HepG2 (cell line): ENCODE data around the gene SLC22A23. TPM values are rescaled to one million over a fixed set of nuclear protein-coding genes. Genes with fewer than 3 reads are reported as not detected.

Experiments used
- ATAC-seq: fragments of 200-7000 bp; cut with Tn5 transposase; 3 replicates; pipeline ENCODE4 v1.9.1; 2020; ENCODE audit warnings: mild to moderate bottlenecking, moderate library complexity
- BruUV-seq: library from RNA; stranded (reverse); fragments of 400-500 nt; replicated peaks from 2 replicates; lab custom pipeline; 2021; lab: Mats Ljungman, UMichigan
- CTCF ChIA-PET: fragments of 300-600 bp; formaldehyde crosslinking; extraction: SDS; loops from one replicate; lab custom pipeline; 2021; ENCODE audit warnings: low total read pairs, inconsistent platforms, low intra/inter-chr PET ratio; lab: Yijun Ruan, JAX
- POLR2A ChIA-PET: fragments of 350-600 bp; sonication (Branson Sonifier 250); formaldehyde crosslinking; loops from one replicate; lab custom pipeline; 2020; ENCODE audit warnings: antibody characterized with exemption, inconsistent platforms; lab: Yijun Ruan, JAX
- DNase-seq: peaks from one replicate; pipeline ENCODE4 v3.0.0-alpha.2; 2015; ENCODE audit warnings: low spot score
- FAIRE-seq: peaks from 3 replicates; lab custom pipeline; 2011; peaks lifted over from hg19 to GRCh38; lab: Jason Lieb, UNC
- H2AFZ ChIP-seq: one replicate; pipeline ENCODE4 v1.6.1; 2011; ENCODE audit warnings: low read length, inconsistent platforms
- H3K27ac ChIP-seq: fragments of 300-600 bp; 3 replicates; pipeline ENCODE4 v1.8.0; 2011; ENCODE audit warnings: mixed run types, mild to moderate bottlenecking, mixed read lengths, low read length, inconsistent platforms; ENCODE audit not compliant: insufficient read depth; ENCODE audit errors: extremely low read length
- H3K27me3 ChIP-seq, 2 experiments: fragments of 200-600 bp in 1 of 2; 2 replicates in 1 of 2; 3 replicates in 1 of 2; pipeline versions ENCODE4 v1.6.0 to v1.8.0; 2011; ENCODE audit warnings: low read length in 2 of 2, mild to moderate bottlenecking in 2 of 2, moderate library complexity in 2 of 2, inconsistent platforms in 1 of 2; ENCODE audit not compliant: insufficient read depth in 2 of 2, control insufficient read depth in 1 of 2
- H3K36me3 ChIP-seq, 2 experiments: fragments of 200-600 bp in 1 of 2; replicated peaks in 1 of 2; 2 replicates in 1 of 2; 3 replicates in 1 of 2; pipeline versions ENCODE4 v1.5.1 to v1.8.0; 2011; ENCODE audit warnings: low read length in 2 of 2, inconsistent platforms in 1 of 2; ENCODE audit not compliant: insufficient read depth in 2 of 2, control insufficient read depth in 1 of 2
- H3K4me1 ChIP-seq: 2 replicates; pipeline ENCODE4 v1.5.1; 2012; ENCODE audit warnings: low read length, inconsistent platforms; ENCODE audit not compliant: insufficient read depth
- H3K4me2 ChIP-seq: 2 replicates; pipeline ENCODE4 v1.6.0; 2011; ENCODE audit warnings: low read depth, low read length, inconsistent platforms
- H3K4me3 ChIP-seq, 3 experiments: fragments of 200-600 bp in 1 of 3; sonication (generic), shearing (Covaris generic) in 1 of 3; replicated peaks in 1 of 3; 2 replicates each; pipeline ENCODE4 v1.5.1; 2011 to 2016; ENCODE audit warnings: low read length in 3 of 3, inconsistent platforms in 2 of 3, low read depth in 2 of 3, mild to moderate bottlenecking in 2 of 3, control low read depth in 1 of 3, mixed read lengths in 1 of 3; ENCODE audit not compliant: insufficient read depth in 1 of 3
- H3K79me2 ChIP-seq: one replicate; pipeline ENCODE4 v1.6.1; 2011; ENCODE audit warnings: low read length, inconsistent platforms; ENCODE audit not compliant: insufficient read depth
- H3K9ac ChIP-seq: 2 replicates; pipeline ENCODE4 v1.6.0; 2011; ENCODE audit warnings: mild to moderate bottlenecking, low read depth, low read length, inconsistent platforms; ENCODE audit not compliant: insufficient read depth
- H3K9me3 ChIP-seq: 2 replicates; pipeline ENCODE4 v1.5.1; 2012; ENCODE audit warnings: mild to moderate bottlenecking, low read length
- H4K20me1 ChIP-seq: 2 replicates; pipeline ENCODE4 v1.6.0; 2011; ENCODE audit warnings: inconsistent platforms, mild to moderate bottlenecking, low read length, moderate library complexity; ENCODE audit not compliant: insufficient read depth
- BRCA1 ChIP-seq: sonication (generic); formaldehyde crosslinking; IDR thresholded peaks from 2 replicates; pipeline ENCODE4 v1.4.0; 2020; ENCODE audit warnings: missing genetic modification reagents
- CC2D1A ChIP-seq: sonication (generic); formaldehyde crosslinking; IDR thresholded peaks from 2 replicates; pipeline ENCODE4 v1.8.1; 2023; ENCODE audit warnings: mild to moderate bottlenecking, missing genetic modification reagents
- EHMT2 ChIP-seq: fragments of 200-600 bp; sonication (generic); IDR thresholded peaks from 2 replicates; pipeline ENCODE4 v1.7.0; 2017; ENCODE audit warnings: antibody characterized with exemption, low read depth, low read length, borderline replicate concordance
- PAF1 ChIP-seq: IDR thresholded peaks from 2 replicates; pipeline ENCODE4 v1.6.1; 2016; ENCODE audit warnings: missing genetic modification reagents, missing compliant biosample characterization
- RBM22 ChIP-seq: fragments of 200-400 bp; formaldehyde crosslinking; optimal IDR thresholded peaks from 2 replicates; pipeline ENCODE3; 2017; ENCODE audit warnings: mild to moderate bottlenecking, low read length, moderate library complexity
- STAG1 ChIP-seq: sonication (generic); formaldehyde crosslinking; IDR thresholded peaks from 2 replicates; pipeline ENCODE4 v1.4.0; 2020; ENCODE audit warnings: missing genetic modification reagents
- ZFYVE20 ChIP-seq: sonication (generic); formaldehyde crosslinking; IDR thresholded peaks from 2 replicates; pipeline ENCODE4 v1.8.0; 2023; ENCODE audit warnings: low read depth, mild to moderate bottlenecking, moderate library complexity, missing genetic modification reagents, borderline replicate concordance
- ZMAT3 ChIP-seq: sonication (generic); formaldehyde crosslinking; conservative IDR thresholded peaks from 2 replicates; pipeline ENCODE4 v1.7.0; 2021; ENCODE audit warnings: missing genetic modification reagents
- ZNF263 ChIP-seq: sonication (generic); formaldehyde crosslinking; IDR thresholded peaks from 2 replicates; pipeline ENCODE4 v1.4.0; 2020; ENCODE audit warnings: missing genetic modification reagents
- ZNF430 ChIP-seq: sonication (generic); formaldehyde crosslinking; IDR thresholded peaks from 2 replicates; pipeline ENCODE4 v1.9.0; 2021; ENCODE audit warnings: mild to moderate bottlenecking, missing genetic modification reagents
- whole genome bisulfite sequencing: methylation state at CpG from one replicate; pipeline ENCODE4 v1.1.6; 2017; ENCODE audit warnings: low lambda C conversion rate; 5-methylcytosine and 5-hydroxymethylcytosine counted together
- in situ Hi-C: cut with HindIII; loops from 2 replicates; pipeline ENCODE4 v1.10.0; 2017; ENCODE audit warnings: low pct_unique_long_range_greater_than_20kb; ENCODE audit not compliant: extremely low pct_ligation_motif_present
- intact Hi-C: fragments of 100-400 bp; cut with micrococcal nuclease; formaldehyde crosslinking; loops from one replicate; pipeline ENCODE4 v1.10.0; 2022; ENCODE audit not compliant: unreplicated experiment
- polyA plus RNA-seq, 8 experiments: library from polyadenylated mRNA; depleted of rRNA in 3 of 8; stranded (reverse) in 7 of 8; unstranded in 1 of 8; fragments of >200 nt; fragmentation: Illumina TruSeq in 4 of 8; extraction: Trizol in 4 of 8; gene quantifications; 2 replicates each; pipeline versions ENCODE4 v1.2.1 to v1.2.3, GENCODE V29; 2011 to 2016; ENCODE audit warnings: low read depth in 4 of 8, missing spikeins in 1 of 8, mixed read lengths in 1 of 8; ENCODE audit not compliant: insufficient read depth in 1 of 8
- total RNA-seq, 5 experiments: library from RNA; depleted of rRNA; stranded (reverse); fragments of >200 nt; fragmentation: Illumina TruSeq; extraction: Trizol; gene quantifications; 2 replicates each; pipeline ENCODE4 v1.2.3, GENCODE V29; 2016; ENCODE audit warnings: low read depth in 1 of 5
- TF ChIP-seq, protein P1 (sequence below): sonication (generic); formaldehyde crosslinking; IDR thresholded peaks from 2 replicates; pipeline ENCODE4 v1.4.0; 2020; ENCODE audit warnings: missing genetic modification reagents
- TF ChIP-seq, protein P2 (sequence below): IDR thresholded peaks from 2 replicates; pipeline ENCODE4 v1.6.1; 2016; ENCODE audit warnings: low read depth

SLC22A23 gene
- total and polyA plus RNA-seq, 2 of the 13 experiments (the other 11 are each of a cell fraction or from before 2014, with no cell fraction given), result 11.8 to 17.5 TPM

DNA sequence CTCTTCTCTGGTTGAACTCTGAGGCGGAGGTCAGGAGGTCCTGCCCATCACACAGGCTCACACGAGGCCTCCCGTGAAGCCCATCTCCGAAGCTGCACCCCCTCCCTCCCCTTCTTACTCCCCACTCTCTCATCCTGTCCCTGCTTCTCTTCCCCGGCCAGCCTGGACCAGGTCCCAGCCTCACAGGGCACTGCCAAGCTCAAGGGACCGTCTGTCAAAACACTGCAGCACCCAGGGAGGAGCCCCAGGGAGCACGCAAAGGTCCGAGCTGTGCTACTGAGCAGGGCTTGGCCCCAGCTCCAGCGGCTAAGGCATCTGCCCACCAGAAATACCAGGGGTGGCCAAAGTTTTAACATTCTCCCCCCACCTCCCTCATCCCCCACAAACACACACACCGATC lies 128.1 kb downstream of the SLC22A23 start:
- peaks cover 3% of the 10 kb centered on the region; the same call in 1 of the 2 replicates for H4K20me1 ChIP-seq
- no peak overlapping the region for H3K27ac ChIP-seq
- peaks cover 8% of the 10 kb centered on the region for H3K79me2 ChIP-seq
- 89% methylated on average over 10 of the region's 10 CpGs for WGBS
- no peaks in the 10 kb centered on the region for H3K9me3 ChIP-seq
- CTCF ChIA-PET, result no interaction called here
- DNase-seq (no peak), FAIRE-seq (no peak), ATAC-seq (no peak)
- H3K4me2 ChIP-seq, result no peak overlapping the region
- no peaks in the 10 kb centered on the region for H3K27me3 ChIP-seq
- peaks cover 8 to 10% of the 10 kb centered on the region in 2 experiments for H3K36me3 ChIP-seq
- in situ Hi-C loops (no loop called here), intact Hi-C loops (no loop called here)
- POLR2A ChIA-PET, result no interaction called here
- H2AFZ ChIP-seq, result no peak overlapping the region
- BruUV-seq, result no TSS peak
- no peaks in the 10 kb centered on the region for H3K4me1 ChIP-seq
- peak; percentile 74 for TF ChIP-seq ZNF263 (CRISPR knock-in tag)
- TF ChIP-seq CC2D1A (CRISPR knock-in tag), result no peak
- TF ChIP-seq EHMT2, result no peak
- no peak for TF ChIP-seq ZNF430
- H3K9ac ChIP-seq, result no peak overlapping the region
- H3K4me3 ChIP-seq, result no peak overlapping the region

DNA sequence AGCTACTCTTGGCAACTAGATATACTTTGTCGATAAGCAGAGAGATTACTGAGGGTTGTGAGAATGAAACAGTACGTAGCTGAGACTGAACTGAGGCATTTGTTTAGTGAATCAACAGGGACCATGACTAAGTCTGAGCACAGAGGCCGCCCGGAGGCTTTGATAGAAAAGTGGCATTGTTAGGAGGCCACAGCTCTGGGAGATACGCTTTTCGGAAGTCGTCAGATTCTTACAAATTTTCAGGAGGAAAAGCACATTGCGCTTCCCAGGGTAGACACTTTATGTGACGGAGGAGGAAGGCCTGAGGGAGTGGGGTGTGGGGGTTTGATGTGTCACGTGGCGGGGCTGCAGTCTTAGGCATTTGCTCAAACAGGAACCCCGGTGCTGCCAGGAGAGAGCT lies 128.7 kb downstream of the SLC22A23 start:
- Histone ChIP-seq H3K9me3 (no peaks in the 10 kb centered on the region), H2AFZ (no peak overlapping the region), H3K79me2 (peaks cover 8% of the 10 kb centered on the region), H3K4me2 (no peak overlapping the region), H3K9ac (no peak overlapping the region), H3K4me3 (no peak overlapping the region), H3K27me3 (no peaks in the 10 kb centered on the region), H3K4me1 (no peaks in the 10 kb centered on the region), H3K36me3 (peaks cover 10 to 14% of the 10 kb centered on the region in 2 experiments), H4K20me1 (peaks cover 3% of the 10 kb centered on the region; the same call in 1 of the 2 replicates), H3K27ac (no peak overlapping the region)
- BruUV-seq, result no TSS peak
- no peak for FAIRE-seq
- CTCF ChIA-PET, result no interaction called here
- ATAC-seq, result no peak
- intact Hi-C loops (no loop called here), in situ Hi-C loops (no loop called here)
- TF ChIP-seq PAF1 (CRISPR knock-in tag), result no peak
- TF ChIP-seq, protein P1, sequence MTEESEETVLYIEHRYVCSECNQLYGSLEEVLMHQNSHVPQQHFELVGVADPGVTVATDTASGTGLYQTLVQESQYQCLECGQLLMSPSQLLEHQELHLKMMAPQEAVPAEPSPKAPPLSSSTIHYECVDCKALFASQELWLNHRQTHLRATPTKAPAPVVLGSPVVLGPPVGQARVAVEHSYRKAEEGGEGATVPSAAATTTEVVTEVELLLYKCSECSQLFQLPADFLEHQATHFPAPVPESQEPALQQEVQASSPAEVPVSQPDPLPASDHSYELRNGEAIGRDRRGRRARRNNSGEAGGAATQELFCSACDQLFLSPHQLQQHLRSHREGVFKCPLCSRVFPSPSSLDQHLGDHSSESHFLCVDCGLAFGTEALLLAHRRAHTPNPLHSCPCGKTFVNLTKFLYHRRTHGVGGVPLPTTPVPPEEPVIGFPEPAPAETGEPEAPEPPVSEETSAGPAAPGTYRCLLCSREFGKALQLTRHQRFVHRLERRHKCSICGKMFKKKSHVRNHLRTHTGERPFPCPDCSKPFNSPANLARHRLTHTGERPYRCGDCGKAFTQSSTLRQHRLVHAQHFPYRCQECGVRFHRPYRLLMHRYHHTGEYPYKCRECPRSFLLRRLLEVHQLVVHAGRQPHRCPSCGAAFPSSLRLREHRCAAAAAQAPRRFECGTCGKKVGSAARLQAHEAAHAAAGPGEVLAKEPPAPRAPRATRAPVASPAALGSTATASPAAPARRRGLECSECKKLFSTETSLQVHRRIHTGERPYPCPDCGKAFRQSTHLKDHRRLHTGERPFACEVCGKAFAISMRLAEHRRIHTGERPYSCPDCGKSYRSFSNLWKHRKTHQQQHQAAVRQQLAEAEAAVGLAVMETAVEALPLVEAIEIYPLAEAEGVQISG (CRISPR knock-in tag), result no peak
- TF ChIP-seq ZMAT3, result no peak
- no peak for TF ChIP-seq ZFYVE20
- TF ChIP-seq, protein P2, sequence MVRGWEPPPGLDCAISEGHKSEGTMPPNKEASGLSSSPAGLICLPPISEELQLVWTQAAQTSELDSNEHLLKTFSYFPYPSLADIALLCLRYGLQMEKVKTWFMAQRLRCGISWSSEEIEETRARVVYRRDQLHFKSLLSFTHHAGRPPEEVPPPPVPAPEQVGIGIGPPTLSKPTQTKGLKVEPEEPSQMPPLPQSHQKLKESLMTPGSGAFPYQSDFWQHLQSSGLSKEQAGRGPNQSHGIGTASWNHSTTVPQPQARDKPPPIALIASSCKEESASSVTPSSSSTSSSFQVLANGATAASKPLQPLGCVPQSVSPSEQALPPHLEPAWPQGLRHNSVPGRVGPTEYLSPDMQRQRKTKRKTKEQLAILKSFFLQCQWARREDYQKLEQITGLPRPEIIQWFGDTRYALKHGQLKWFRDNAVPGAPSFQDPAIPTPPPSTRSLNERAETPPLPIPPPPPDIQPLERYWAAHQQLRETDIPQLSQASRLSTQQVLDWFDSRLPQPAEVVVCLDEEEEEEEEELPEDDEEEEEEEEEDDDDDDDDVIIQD (CRISPR knock-in tag), result no peak
- TF ChIP-seq RBM22, result peak; percentile 21
- no peak for TF ChIP-seq STAG1 (CRISPR knock-in tag)
- no peak for TF ChIP-seq BRCA1 (CRISPR knock-in tag)
- POLR2A ChIA-PET, result no interaction called here
- no peak for DNase-seq
- 92% methylated on average over 12 of the region's 12 CpGs for WGBS
